ENCODE data around the gene CACNA1C. TPM values are rescaled to one million over a fixed set of nuclear protein-coding genes. Genes with fewer than 3 reads are reported as not detected.

CACNA1C gene
- total RNA-seq, 2 donors from 2014 or later, result 0.84 to 10.2 TPM

- Histone ChIP-seq H3K9me3 (no peaks in the 10 kb centered on the region), H3K4me1 (no peaks in the 10 kb centered on the region), H3K9ac (ENCODE audit: low read depth in 2 of 2, low read length in 2 of 2) (no peak overlapping the region), H3K36me3 (no peaks in the 10 kb centered on the region), H3K4me3 (no peak overlapping the region), H3K27ac (no peak overlapping the region), H3K27me3 (no peaks in the 10 kb centered on the region)
- no peak for TF ChIP-seq CTCF (IDR thresholded peaks at IDR 0.05)
- DNase-seq, result no peak
- intact Hi-C loops (cut with DNase I), result no loop called here
These were observed 31.9 kb downstream of the CACNA1C start for GRCh38 chr12:2084553-2085296.

GRCh38 chr12:2092354-2092753, 39.6 kb downstream of the CACNA1C start:
- no peak overlapping the region for H3K27ac ChIP-seq
- H3K4me1 ChIP-seq, result no peaks in the 10 kb centered on the region
- H3K27me3 ChIP-seq, result no peaks in the 10 kb centered on the region
- intact Hi-C loops (cut with DNase I), result no loop called here
- DNase-seq, result no peak
- H3K9ac ChIP-seq (ENCODE audit: low read depth in 2 of 2, low read length in 2 of 2), result no peak overlapping the region
- TF ChIP-seq CTCF (IDR thresholded peaks at IDR 0.05), result no peak
- H3K4me3 ChIP-seq, result no peak overlapping the region
- H3K36me3 ChIP-seq, result no peaks in the 10 kb centered on the region
- no peaks in the 10 kb centered on the region for H3K9me3 ChIP-seq

GRCh38 chr12:2092890-2093289, 40.1 kb downstream of the CACNA1C start:
- Histone ChIP-seq H3K9me3 (no peaks in the 10 kb centered on the region), H3K27ac (no peak overlapping the region), H3K9ac (ENCODE audit: low read depth in 2 of 2, low read length in 2 of 2) (no peak overlapping the region), H3K27me3 (no peaks in the 10 kb centered on the region), H3K4me1 (no peaks in the 10 kb centered on the region), H3K4me3 (no peak overlapping the region), H3K36me3 (no peaks in the 10 kb centered on the region)
- DNase-seq, result no peak
- TF ChIP-seq CTCF (IDR thresholded peaks at IDR 0.05), result no peak
- intact Hi-C loops (cut with DNase I), result no loop called here

- H3K4me3 ChIP-seq, result no peak overlapping the region
- H3K27me3 ChIP-seq, result no peaks in the 10 kb centered on the region
- H3K4me1 ChIP-seq, result no peaks in the 10 kb centered on the region
- H3K9ac ChIP-seq (ENCODE audit: low read depth in 2 of 2, low read length in 2 of 2), result no peak overlapping the region
- no peak for TF ChIP-seq CTCF (IDR thresholded peaks at IDR 0.05)
- intact Hi-C loops (cut with DNase I), result no loop called here
- no peak overlapping the region for H3K27ac ChIP-seq
- DNase-seq, result no peak
- H3K36me3 ChIP-seq, result no peaks in the 10 kb centered on the region
- H3K9me3 ChIP-seq, result no peaks in the 10 kb centered on the region
These were observed 41.8 kb downstream of the CACNA1C start for GRCh38 chr12:2094597-2094996.

- Histone ChIP-seq H3K4me1 (no peaks in the 10 kb centered on the region), H3K9ac (ENCODE audit: low read depth in 2 of 2, low read length in 2 of 2) (no peak overlapping the region), H3K36me3 (no peaks in the 10 kb centered on the region), H3K9me3 (no peaks in the 10 kb centered on the region), H3K4me3 (no peak overlapping the region), H3K27me3 (no peaks in the 10 kb centered on the region), H3K27ac (no peak overlapping the region)
- TF ChIP-seq CTCF (IDR thresholded peaks at IDR 0.05), result no peak
- no peak for DNase-seq
- intact Hi-C loops (cut with DNase I), result no loop called here
These were observed 43.1 kb downstream of the CACNA1C start for GRCh38 chr12:2095878-2096277.
